ENCODE results near the gene DOCK6. TPM values are rescaled to one million over a fixed set of nuclear protein-coding genes. Genes with fewer than 3 reads are reported as not detected.

The DOCK6 gene
- total and polyA plus RNA-seq, 2 of the 13 experiments (the other 11 are each of a cell fraction or from before 2014, with no cell fraction given): 5.4 to 38.1 TPM

- TF ChIP-seq DNMT3B (CRISPR knock-in tag; conservative IDR thresholded peaks at IDR 0.05) (no peak; the same call in 1 of the 2 replicates), ARID2 (CRISPR knock-in tag; IDR thresholded peaks at IDR 0.05; ENCODE audit: borderline replicate concordance) (0 out of 2 replicates have a peak, but pooled peaks have one; percentile 32), ZNF362 (CRISPR knock-in tag; IDR thresholded peaks at IDR 0.05; ENCODE audit: borderline replicate concordance) (peak; percentile 66), ZNF333 (CRISPR knock-in tag; IDR thresholded peaks at IDR 0.05; ENCODE audit: borderline replicate concordance) (peak; percentile 68; the same call in 1 of the 2 replicates), ZNF780A (CRISPR knock-in tag; IDR thresholded peaks at IDR 0.05) (peak; percentile 74), TOPORS (CRISPR knock-in tag; IDR thresholded peaks at IDR 0.05) (no peak), PRDM4 (CRISPR knock-in tag; IDR thresholded peaks at IDR 0.05; ENCODE audit: borderline replicate concordance) (no peak), ZNF674 (CRISPR knock-in tag; IDR thresholded peaks at IDR 0.05; ENCODE audit: low read depth) (peak; percentile 73; the same call in 1 of the 2 replicates), ZBED4 (CRISPR knock-in tag; IDR thresholded peaks at IDR 0.05; ENCODE audit: borderline replicate concordance) (peak; percentile 67; the same call in 1 of the 2 replicates), BCL3 (CRISPR knock-in tag; IDR thresholded peaks at IDR 0.05) (peak; percentile 75; the same call in 1 of the 2 replicates), HOXA3 (CRISPR knock-in tag; IDR thresholded peaks at IDR 0.05) (peak; percentile 94), ISL2 (CRISPR knock-in tag; IDR thresholded peaks at IDR 0.05) (peak; percentile 70), AKAP8 (CRISPR knock-in tag; IDR thresholded peaks at IDR 0.05) (peak; percentile 66; the same call in 1 of the 2 replicates)
- TF ChIP-seq, protein P1, sequence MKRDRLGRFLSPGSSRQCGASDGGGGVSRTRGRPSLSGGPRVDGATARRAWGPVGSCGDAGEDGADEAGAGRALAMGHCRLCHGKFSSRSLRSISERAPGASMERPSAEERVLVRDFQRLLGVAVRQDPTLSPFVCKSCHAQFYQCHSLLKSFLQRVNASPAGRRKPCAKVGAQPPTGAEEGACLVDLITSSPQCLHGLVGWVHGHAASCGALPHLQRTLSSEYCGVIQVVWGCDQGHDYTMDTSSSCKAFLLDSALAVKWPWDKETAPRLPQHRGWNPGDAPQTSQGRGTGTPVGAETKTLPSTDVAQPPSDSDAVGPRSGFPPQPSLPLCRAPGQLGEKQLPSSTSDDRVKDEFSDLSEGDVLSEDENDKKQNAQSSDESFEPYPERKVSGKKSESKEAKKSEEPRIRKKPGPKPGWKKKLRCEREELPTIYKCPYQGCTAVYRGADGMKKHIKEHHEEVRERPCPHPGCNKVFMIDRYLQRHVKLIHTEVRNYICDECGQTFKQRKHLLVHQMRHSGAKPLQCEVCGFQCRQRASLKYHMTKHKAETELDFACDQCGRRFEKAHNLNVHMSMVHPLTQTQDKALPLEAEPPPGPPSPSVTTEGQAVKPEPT (CRISPR knock-in tag; IDR thresholded peaks at IDR 0.05; ENCODE audit: low read depth): peak; percentile 61
- TF ChIP-seq, protein P2, sequence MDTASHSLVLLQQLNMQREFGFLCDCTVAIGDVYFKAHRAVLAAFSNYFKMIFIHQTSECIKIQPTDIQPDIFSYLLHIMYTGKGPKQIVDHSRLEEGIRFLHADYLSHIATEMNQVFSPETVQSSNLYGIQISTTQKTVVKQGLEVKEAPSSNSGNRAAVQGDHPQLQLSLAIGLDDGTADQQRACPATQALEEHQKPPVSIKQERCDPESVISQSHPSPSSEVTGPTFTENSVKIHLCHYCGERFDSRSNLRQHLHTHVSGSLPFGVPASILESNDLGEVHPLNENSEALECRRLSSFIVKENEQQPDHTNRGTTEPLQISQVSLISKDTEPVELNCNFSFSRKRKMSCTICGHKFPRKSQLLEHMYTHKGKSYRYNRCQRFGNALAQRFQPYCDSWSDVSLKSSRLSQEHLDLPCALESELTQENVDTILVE (CRISPR knock-in tag; IDR thresholded peaks at IDR 0.05): peak; percentile 95
Measured at GRCh38 chr19:11239377-11240000, 22.8 kb downstream of the DOCK6 start, which contains the start of gene ANGPTL8 (continued).

Data from HepG2 (cell line).